K562 (cell line): ENCODE measurements around the gene BIRC3. TPM values are rescaled to one million over a fixed set of nuclear protein-coding genes. Genes with fewer than 3 reads are reported as not detected.

Source experiments
- ATAC-seq: fragments of 200-7000 bp; cut with Tn5 transposase; 3 replicates; pipeline ENCODE4 v1.9.1; 2020; ENCODE audit warnings: moderate library complexity
- BruUV-seq: library from RNA; stranded (reverse); fragments of 400-500 nt; replicated peaks from 2 replicates; lab custom pipeline; 2021; lab: Mats Ljungman, UMichigan
- CTCF ChIA-PET: fragments of 300-600 bp; formaldehyde crosslinking; extraction: SDS; loops from one replicate; lab custom pipeline; 2021; ENCODE audit warnings: low intra/inter-chr PET ratio; lab: Yijun Ruan, JAX
- POLR2A ChIA-PET: fragments of 300-600, 350-650 bp; sonication (Branson Sonifier 250); formaldehyde crosslinking; extraction: SDS; loops from one replicate; lab custom pipeline; 2021; ENCODE audit warnings: antibody characterized with exemption, inconsistent platforms; lab: Yijun Ruan, JAX
- DNase-seq, 4 experiments: peaks; one replicate each; pipeline versions ENCODE4 v3.0.0 to v3.0.0-alpha.2; 2011 to 2018; ENCODE audit warnings: low spot score in 3 of 4, mixed read lengths in 3 of 4; ENCODE audit errors: extremely low read depth in 1 of 4
- FAIRE-seq: peaks from 2 replicates; lab custom pipeline; 2011; peaks lifted over from hg19 to GRCh38; lab: Jason Lieb, UNC
- H2AFZ ChIP-seq: 2 replicates; pipeline ENCODE4 v1.6.0; 2011; ENCODE audit warnings: low read depth, low read length, control low read depth, inconsistent platforms
- H3K27ac ChIP-seq: fragments of 200-600 bp; 3 replicates; pipeline ENCODE4 v1.8.0; 2011; ENCODE audit warnings: low read depth, mild to moderate bottlenecking, control low read depth, inconsistent platforms, low read length, moderate library complexity, mixed read lengths; ENCODE audit errors: extremely low read depth
- H3K27me3 ChIP-seq, 2 experiments: fragments of 300-600 bp in 1 of 2; 2 replicates in 1 of 2; 3 replicates in 1 of 2; pipeline versions ENCODE4 v1.6.0 to v1.8.0; 2011; ENCODE audit warnings: inconsistent platforms in 2 of 2, low read length in 2 of 2, mild to moderate bottlenecking in 1 of 2, mixed read lengths in 1 of 2, moderate library complexity in 1 of 2; ENCODE audit not compliant: control insufficient read depth in 2 of 2, insufficient read depth in 2 of 2
- H3K36me3 ChIP-seq: fragments of 300-600 bp; 3 replicates; pipeline ENCODE4 v1.8.0; 2011; ENCODE audit warnings: mild to moderate bottlenecking, low read length, inconsistent platforms; ENCODE audit not compliant: control insufficient read depth, insufficient read depth
- H3K4me1 ChIP-seq, 2 experiments: fragments of 200-600 bp in 1 of 2; replicated peaks in 1 of 2; 2 replicates in 1 of 2; 3 replicates in 1 of 2; pipeline versions ENCODE4 v1.5.1 to v1.8.0; 2011; ENCODE audit warnings: inconsistent platforms in 2 of 2, low read length in 2 of 2, mild to moderate bottlenecking in 1 of 2, mixed read lengths in 1 of 2, moderate library complexity in 1 of 2; ENCODE audit not compliant: control insufficient read depth in 2 of 2, insufficient read depth in 2 of 2
- H3K4me2 ChIP-seq: 2 replicates; pipeline ENCODE4 v1.6.1; 2011; ENCODE audit warnings: low read length, control low read depth, inconsistent platforms, mixed read lengths; ENCODE audit not compliant: insufficient read depth
- H3K4me3 ChIP-seq: fragments of 200-600 bp; sonication (generic), shearing (Covaris generic); 2 replicates; pipeline ENCODE4 v1.5.1; 2016; ENCODE audit warnings: control low read depth, inconsistent platforms
- H3K79me2 ChIP-seq: fragments of 200-600 bp; 3 replicates; pipeline ENCODE4 v1.8.0; 2011; ENCODE audit warnings: low read length, inconsistent platforms; ENCODE audit not compliant: control insufficient read depth, insufficient read depth
- H3K9ac ChIP-seq, 2 experiments: 2 replicates each; pipeline versions ENCODE4 v1.6.0 to v1.6.1; 2011; ENCODE audit warnings: low read depth in 2 of 2, low read length in 2 of 2, control low read depth in 1 of 2, inconsistent platforms in 1 of 2, mild to moderate bottlenecking in 1 of 2, mixed read lengths in 1 of 2; ENCODE audit not compliant: insufficient read depth in 1 of 2
- H3K9me1 ChIP-seq: one replicate; pipeline ENCODE4 v1.6.0; 2011; ENCODE audit warnings: inconsistent platforms, mild to moderate bottlenecking, low read length, moderate library complexity; ENCODE audit not compliant: control insufficient read depth, insufficient read depth
- H3K9me3 ChIP-seq: replicated peaks from 2 replicates; pipeline ENCODE4 v1.5.1; 2011; ENCODE audit warnings: low read depth, low read length, inconsistent platforms; ENCODE audit not compliant: control insufficient read depth, insufficient read depth
- H4K20me1 ChIP-seq: replicated peaks from 2 replicates; pipeline ENCODE4 v1.6.1; 2011; ENCODE audit warnings: low read length, inconsistent platforms, mixed read lengths; ENCODE audit not compliant: control insufficient read depth, insufficient read depth
- L3MBTL2 ChIP-seq: fragments of 450-650 bp; IDR thresholded peaks from 2 replicates; pipeline ENCODE4 v1.6.1; 2016; ENCODE audit warnings: mild to moderate bottlenecking, moderate library complexity
- MYNN ChIP-seq, 2 experiments: sonication (generic); formaldehyde crosslinking in 1 of 2; IDR thresholded peaks; 2 replicates each; pipeline versions ENCODE4 v1.5.0 to v1.6.1; 2016 to 2020; ENCODE audit warnings: antibody characterized with exemption in 1 of 2, missing genetic modification reagents in 1 of 2
- RFX5 ChIP-seq: IDR thresholded peaks from 2 replicates; pipeline ENCODE4 v1.6.1; 2011; ENCODE audit warnings: low read depth, mild to moderate bottlenecking, improper control_type of control experiment, low read length
- SPI1 ChIP-seq: IDR thresholded peaks from 2 replicates; pipeline ENCODE4 v1.6.1; 2011; ENCODE audit warnings: low read depth, low read length, control low read depth, borderline replicate concordance
- ZNF212 ChIP-seq: fragments of 450-650 bp; formaldehyde crosslinking; IDR thresholded peaks from 2 replicates; pipeline ENCODE4 v1.4.0; 2020; ENCODE audit warnings: mild to moderate bottlenecking
- ZNF57 ChIP-seq: fragments of 450-650 bp; formaldehyde crosslinking; IDR thresholded peaks from 2 replicates; pipeline ENCODE4 v1.4.0; 2020; ENCODE audit warnings: mild to moderate bottlenecking, moderate library complexity
- WGBS: fragments of 100-300 bp; shearing (Covaris generic); methylation state at CpG from one replicate; pipeline ENCODE4 v1.1.6; 2016; ENCODE audit warnings: low coverage, mixed read lengths; ENCODE audit not compliant: insufficient coverage; ENCODE audit errors: missing lambda C conversion rate; 5-methylcytosine and 5-hydroxymethylcytosine counted together
- in situ Hi-C: fragments of 300-500 bp; cut with MboI; formaldehyde crosslinking; loops from 4 replicates; pipeline ENCODE4 v1.15.0; 2018; ENCODE audit warnings: inconsistent platforms, mixed read lengths
- intact Hi-C: fragments of 100-400 bp; cut with micrococcal nuclease; formaldehyde crosslinking; loops from 2 replicates; pipeline ENCODE4 v1.14.2; 2022
- polyA plus RNA-seq, 8 experiments: library from polyadenylated mRNA; depleted of rRNA in 4 of 8; stranded (reverse) in 5 of 8; unstranded in 3 of 8; fragments of >200 nt; fragmentation: Nextera tagmentation in 2 of 8; fragmentation: Illumina TruSeq in 1 of 8; extraction: Ambion mirVana in 2 of 8; extraction: Trizol in 1 of 8; gene quantifications; 2 replicates each; pipeline versions ENCODE4 v1.2.1 to v1.2.3, GENCODE V29; 2011 to 2014; ENCODE audit warnings: inconsistent platforms in 1 of 8, missing spikeins in 1 of 8
- total RNA-seq, 7 experiments: library from RNA; depleted of rRNA in 6 of 7; stranded (reverse); fragments of >200 nt in 6 of 7; fragmentation: Illumina TruSeq in 2 of 7; extraction: Trizol in 2 of 7; gene quantifications; 2 replicates each; pipeline versions ENCODE4 v1.2.1 to v1.2.3, GENCODE V29; 2011 to 2021; ENCODE audit warnings: low replicate concordance in 1 of 7
- TF ChIP-seq, protein P1 (sequence below): fragments of 450-650 bp; formaldehyde crosslinking; IDR thresholded peaks from 2 replicates; pipeline ENCODE4 v1.4.0; 2022; ENCODE audit warnings: missing genetic modification characterization
- TF ChIP-seq, protein P2 (sequence below): fragments of 150-350 bp; conservative IDR thresholded peaks from 2 replicates; pipeline ENCODE4 v1.6.1; 2014; ENCODE audit warnings: low read length
- TF ChIP-seq, protein P3 (sequence below): fragments of 450-650 bp; IDR thresholded peaks from one replicate; pipeline ENCODE4 v1.6.1; 2018; ENCODE audit warnings: mild to moderate bottlenecking, moderate library complexity; ENCODE audit not compliant: partially characterized antibody
- TF ChIP-seq, protein P4 (sequence below): sonication (generic); formaldehyde crosslinking; IDR thresholded peaks from 2 replicates; pipeline ENCODE4 v1.8.0; 2022; ENCODE audit warnings: missing genetic modification reagents, mild to moderate bottlenecking, borderline replicate concordance

Gene BIRC3
- total and polyA plus RNA-seq, 9 of the 15 experiments (the other 6 are each of a cell fraction or from before 2014, with no cell fraction given) = 0.08 to 0.42 (median 0.18) TPM

DNA sequence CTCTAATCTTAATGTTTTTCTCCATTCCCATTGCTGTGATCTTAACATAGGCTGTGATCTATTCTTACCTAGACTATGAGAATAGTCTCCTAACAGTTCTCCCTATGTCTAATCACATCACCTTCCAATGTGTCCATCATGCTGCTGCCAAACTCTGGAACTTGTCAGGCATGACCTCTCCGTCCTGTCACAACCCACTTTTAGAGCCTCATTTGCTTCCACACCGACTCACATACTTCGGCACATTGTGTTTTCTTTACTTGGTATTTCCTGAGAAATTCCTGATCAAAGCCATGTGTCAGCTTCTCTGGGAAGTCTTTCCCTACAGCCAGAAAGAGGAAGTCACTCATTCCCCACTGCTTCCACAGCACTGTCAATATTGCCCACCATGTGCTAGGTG, 40.5 kb upstream of the BIRC3 start:
- Histone ChIP-seq H3K27me3 (peaks cover 0 to 7% of the 10 kb centered on the region in 2 experiments; a peak in 4 of 5 replicates), H3K79me2 (no peaks in the 10 kb centered on the region)

DNA sequence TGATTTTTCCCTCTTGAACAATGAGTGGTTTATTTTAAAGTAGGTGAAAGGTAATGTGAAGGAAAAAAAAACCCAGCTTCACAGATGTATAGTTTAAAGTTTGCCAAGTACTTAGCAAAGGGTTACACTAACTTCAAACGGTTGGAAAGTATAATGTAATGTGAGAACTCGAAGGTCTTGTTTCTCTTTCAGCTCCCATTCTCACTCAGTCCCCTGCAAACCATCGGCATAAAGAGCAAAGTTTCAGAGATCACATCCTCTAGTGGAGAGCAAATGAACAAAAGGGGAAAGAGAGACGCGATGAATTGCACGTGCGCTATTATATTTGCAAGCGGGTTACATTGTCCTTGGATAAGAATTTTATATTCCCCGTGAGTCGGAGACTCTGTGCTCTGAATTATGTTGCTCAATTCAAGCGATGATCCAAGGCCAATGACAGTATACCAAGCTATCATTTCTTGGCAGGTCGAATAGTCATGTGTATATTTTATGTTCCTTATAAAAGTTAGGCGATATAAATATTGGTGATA, 37.6 kb upstream of the BIRC3 start:
- no TSS peak for BruUV-seq
- DNase-seq (no peak), FAIRE-seq (no peak), ATAC-seq (peak; percentile 46; the same call in 1 of the 3 replicates)
- Histone ChIP-seq H3K9me3 (no peaks in the 10 kb centered on the region), H2AFZ (0 out of 2 replicates have a peak overlapping the region, but pooled peaks have one; percentile 40), H3K9ac (no peak overlapping the region), H3K4me3 (no peak overlapping the region), H3K27me3 (peaks cover 0 to 7% of the 10 kb centered on the region in 2 experiments; a peak in 3 of 5 replicates), H3K79me2 (no peaks in the 10 kb centered on the region), H3K9me1 (no peaks in the 10 kb centered on the region), H3K27ac (no peak overlapping the region), H3K4me2 (no peak overlapping the region), H3K36me3 (no peaks in the 10 kb centered on the region), H3K4me1 (no peaks in the 10 kb centered on the region), H4K20me1 (no peaks in the 10 kb centered on the region)
- in situ Hi-C loops (loop anchor here (10.0 kb wide), 1 partner anchor 215 kb away; no protein-coding TSS in a partner anchor), intact Hi-C loops (no loop called here)
- CTCF ChIA-PET = no interaction called here
- WGBS = 16% methylated on average over 13 of the region's 13 CpGs
- POLR2A ChIA-PET = no interaction called here
- TF ChIP-seq MYNN (IDR thresholded peaks at IDR 0.05) (no peak), MYNN (CRISPR knock-in tag; IDR thresholded peaks at IDR 0.05) (no peak), ZNF57 (no peak)
- TF ChIP-seq, protein P1, sequence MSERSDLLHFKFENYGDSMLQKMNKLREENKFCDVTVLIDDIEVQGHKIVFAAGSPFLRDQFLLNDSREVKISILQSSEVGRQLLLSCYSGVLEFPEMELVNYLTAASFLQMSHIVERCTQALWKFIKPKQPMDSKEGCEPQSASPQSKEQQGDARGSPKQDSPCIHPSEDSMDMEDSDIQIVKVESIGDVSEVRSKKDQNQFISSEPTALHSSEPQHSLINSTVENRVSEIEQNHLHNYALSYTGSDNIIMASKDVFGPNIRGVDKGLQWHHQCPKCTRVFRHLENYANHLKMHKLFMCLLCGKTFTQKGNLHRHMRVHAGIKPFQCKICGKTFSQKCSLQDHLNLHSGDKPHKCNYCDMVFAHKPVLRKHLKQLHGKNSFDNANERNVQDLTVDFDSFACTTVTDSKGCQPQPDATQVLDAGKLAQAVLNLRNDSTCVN (CRISPR knock-in tag) = no peak
- TF ChIP-seq, protein P2, sequence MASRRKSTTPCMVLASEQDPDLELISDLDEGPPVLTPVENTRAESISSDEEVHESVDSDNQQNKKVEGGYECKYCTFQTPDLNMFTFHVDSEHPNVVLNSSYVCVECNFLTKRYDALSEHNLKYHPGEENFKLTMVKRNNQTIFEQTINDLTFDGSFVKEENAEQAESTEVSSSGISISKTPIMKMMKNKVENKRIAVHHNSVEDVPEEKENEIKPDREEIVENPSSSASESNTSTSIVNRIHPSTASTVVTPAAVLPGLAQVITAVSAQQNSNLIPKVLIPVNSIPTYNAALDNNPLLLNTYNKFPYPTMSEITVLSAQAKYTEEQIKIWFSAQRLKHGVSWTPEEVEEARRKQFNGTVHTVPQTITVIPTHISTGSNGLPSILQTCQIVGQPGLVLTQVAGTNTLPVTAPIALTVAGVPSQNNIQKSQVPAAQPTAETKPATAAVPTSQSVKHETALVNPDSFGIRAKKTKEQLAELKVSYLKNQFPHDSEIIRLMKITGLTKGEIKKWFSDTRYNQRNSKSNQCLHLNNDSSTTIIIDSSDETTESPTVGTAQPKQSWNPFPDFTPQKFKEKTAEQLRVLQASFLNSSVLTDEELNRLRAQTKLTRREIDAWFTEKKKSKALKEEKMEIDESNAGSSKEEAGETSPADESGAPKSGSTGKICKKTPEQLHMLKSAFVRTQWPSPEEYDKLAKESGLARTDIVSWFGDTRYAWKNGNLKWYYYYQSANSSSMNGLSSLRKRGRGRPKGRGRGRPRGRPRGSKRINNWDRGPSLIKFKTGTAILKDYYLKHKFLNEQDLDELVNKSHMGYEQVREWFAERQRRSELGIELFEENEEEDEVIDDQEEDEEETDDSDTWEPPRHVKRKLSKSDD = no peak
- TF ChIP-seq, protein P3, sequence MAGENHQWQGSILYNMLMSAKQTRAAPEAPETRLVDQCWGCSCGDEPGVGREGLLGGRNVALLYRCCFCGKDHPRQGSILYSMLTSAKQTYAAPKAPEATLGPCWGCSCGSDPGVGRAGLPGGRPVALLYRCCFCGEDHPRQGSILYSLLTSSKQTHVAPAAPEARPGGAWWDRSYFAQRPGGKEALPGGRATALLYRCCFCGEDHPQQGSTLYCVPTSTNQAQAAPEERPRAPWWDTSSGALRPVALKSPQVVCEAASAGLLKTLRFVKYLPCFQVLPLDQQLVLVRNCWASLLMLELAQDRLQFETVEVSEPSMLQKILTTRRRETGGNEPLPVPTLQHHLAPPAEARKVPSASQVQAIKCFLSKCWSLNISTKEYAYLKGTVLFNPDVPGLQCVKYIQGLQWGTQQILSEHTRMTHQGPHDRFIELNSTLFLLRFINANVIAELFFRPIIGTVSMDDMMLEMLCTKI = no peak

More for the DNA sequence above, 40.5 kb upstream of the BIRC3 start:
- H3K9me3 ChIP-seq = no peaks in the 10 kb centered on the region
- H3K4me2 ChIP-seq = no peak overlapping the region
- no peak overlapping the region for H3K27ac ChIP-seq
- no TSS peak for BruUV-seq
- WGBS = 3% methylated on average over 3 of the region's 3 CpGs
- DNase-seq (no peak), ATAC-seq (no peak), FAIRE-seq (no peak)
- in situ Hi-C loops (no loop called here), intact Hi-C loops (no loop called here)
- no peak overlapping the region for H3K9ac ChIP-seq
- no peaks in the 10 kb centered on the region for H3K9me1 ChIP-seq
- H4K20me1 ChIP-seq = no peaks in the 10 kb centered on the region
- no peak for TF ChIP-seq RFX5
- TF ChIP-seq L3MBTL2 = no peak
- TF ChIP-seq, protein P4, sequence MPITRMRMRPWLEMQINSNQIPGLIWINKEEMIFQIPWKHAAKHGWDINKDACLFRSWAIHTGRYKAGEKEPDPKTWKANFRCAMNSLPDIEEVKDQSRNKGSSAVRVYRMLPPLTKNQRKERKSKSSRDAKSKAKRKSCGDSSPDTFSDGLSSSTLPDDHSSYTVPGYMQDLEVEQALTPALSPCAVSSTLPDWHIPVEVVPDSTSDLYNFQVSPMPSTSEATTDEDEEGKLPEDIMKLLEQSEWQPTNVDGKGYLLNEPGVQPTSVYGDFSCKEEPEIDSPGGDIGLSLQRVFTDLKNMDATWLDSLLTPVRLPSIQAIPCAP (CRISPR knock-in tag) = no peak
- TF ChIP-seq SPI1 = peak; percentile 40
- no peak for TF ChIP-seq ZNF212
- POLR2A ChIA-PET = no interaction called here
- H3K4me1 ChIP-seq = no peaks in the 10 kb centered on the region
- CTCF ChIA-PET = no interaction called here
- no peaks in the 10 kb centered on the region for H3K36me3 ChIP-seq
- no peak overlapping the region for H3K4me3 ChIP-seq
- no peak overlapping the region for H2AFZ ChIP-seq
